ENCODE measurements around the gene TMEM132E.

Gene TMEM132E

DNA sequence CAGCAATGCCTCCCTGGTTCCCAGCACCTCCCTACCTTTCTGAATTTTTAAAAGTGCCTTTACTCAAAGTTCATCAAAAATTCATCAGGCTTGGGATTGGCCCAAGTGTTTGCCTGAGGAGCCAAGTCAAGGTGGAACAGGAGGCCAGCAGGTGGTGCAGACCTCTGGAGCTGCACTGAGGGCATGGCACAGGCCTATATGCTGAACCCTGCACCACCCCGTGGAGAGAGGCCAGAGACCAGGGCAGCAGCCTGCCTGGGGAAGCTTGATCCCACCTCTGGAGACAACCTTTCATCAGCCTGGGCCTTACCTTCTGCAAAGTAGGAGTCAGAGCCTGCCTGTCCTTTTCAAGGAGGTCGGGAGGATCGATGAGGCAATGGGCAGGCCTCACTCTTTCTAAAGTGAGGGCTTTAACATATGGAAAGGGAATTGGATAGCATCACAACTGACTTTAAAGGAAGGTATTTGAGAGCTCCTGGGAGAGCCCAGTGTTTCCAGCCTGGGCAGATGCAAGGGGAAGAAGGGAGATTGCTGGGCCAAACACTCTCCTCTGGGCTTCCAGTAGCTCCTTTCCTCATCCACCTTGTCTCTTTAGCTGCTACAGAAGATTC, 31.8 kb upstream of the TMEM132E start:
- Histone ChIP-seq H3K27me3 (ENCODE audit: control insufficient read depth, insufficient read depth, low read length, poor library complexity, severe bottlenecking) (peaks cover 2% of the 10 kb centered on the region), H3K27ac (ENCODE audit: insufficient read depth, low read depth, low read length, poor library complexity, severe bottlenecking) (no peak overlapping the region), H3K36me3 (ENCODE audit: control insufficient read depth, insufficient read depth, low read length) (no peaks in the 10 kb centered on the region), H3K9me3 (ENCODE audit: control insufficient read depth, low read length) (no peaks in the 10 kb centered on the region), H3K4me3 (ENCODE audit: insufficient read depth, low read depth, low read length) (no peak overlapping the region), H3K4me1 (ENCODE audit: control insufficient read depth, insufficient read depth, low read length) (no peaks in the 10 kb centered on the region)
- 38 to 51% methylated on average over 3 of the region's 3 CpGs for WGBS, 2 experiments

DNA sequence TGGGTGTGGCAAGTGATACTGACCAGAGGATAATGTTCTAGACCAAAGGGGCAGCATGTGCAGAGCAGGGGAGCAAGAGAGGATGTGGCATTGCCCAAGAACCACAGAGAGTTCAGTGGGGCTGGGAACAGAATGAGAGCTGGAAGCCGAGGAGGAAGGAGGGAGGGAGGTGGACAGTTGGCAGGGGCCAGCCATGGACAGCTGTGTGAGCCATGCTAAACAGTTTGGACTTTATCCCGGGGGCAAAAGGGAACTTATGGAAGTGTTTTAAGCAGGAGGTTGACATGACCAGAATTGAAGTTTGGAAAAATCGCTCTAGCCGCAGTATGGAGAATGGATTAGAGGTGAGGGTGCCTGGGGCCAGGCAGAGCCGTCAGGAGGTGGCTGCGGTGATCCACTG, 29.4 kb upstream of the TMEM132E start:
- no peaks in the 10 kb centered on the region for H3K9me3 ChIP-seq (ENCODE audit: control insufficient read depth, low read length)
- H3K4me3 ChIP-seq (ENCODE audit: insufficient read depth, low read depth, low read length): no peak overlapping the region
- WGBS, 2 experiments: 86 to 91% methylated on average over 6 of the region's 6 CpGs
- no peaks in the 10 kb centered on the region for H3K36me3 ChIP-seq (ENCODE audit: control insufficient read depth, insufficient read depth, low read length)
- H3K4me1 ChIP-seq (ENCODE audit: control insufficient read depth, insufficient read depth, low read length): peaks cover 8% of the 10 kb centered on the region
- H3K27me3 ChIP-seq (ENCODE audit: control insufficient read depth, insufficient read depth, low read length, poor library complexity, severe bottlenecking): no peaks in the 10 kb centered on the region
- H3K27ac ChIP-seq (ENCODE audit: insufficient read depth, low read depth, low read length, poor library complexity, severe bottlenecking): no peak overlapping the region

DNA sequence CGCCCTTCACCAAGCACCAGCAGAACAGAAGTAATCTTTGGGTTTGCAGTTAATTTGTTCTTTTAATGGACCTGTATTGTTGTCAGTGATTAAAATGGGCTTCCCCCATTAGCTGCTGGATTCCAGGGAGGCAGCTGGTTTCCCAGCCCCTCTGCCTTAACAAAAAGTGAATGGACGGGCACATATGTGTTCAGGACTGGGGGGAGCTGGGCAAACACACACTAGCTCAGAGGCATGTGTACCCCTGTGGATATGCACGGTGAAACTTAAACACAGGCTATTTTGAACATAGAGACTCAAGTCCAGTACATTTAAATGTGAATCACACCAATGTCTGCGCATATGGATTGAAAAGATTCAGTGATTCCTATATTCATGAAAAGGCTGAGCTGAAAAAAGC, 25.5 kb upstream of the TMEM132E start:
- H3K27me3 ChIP-seq (ENCODE audit: control insufficient read depth, insufficient read depth, low read length, poor library complexity, severe bottlenecking): no peaks in the 10 kb centered on the region
- no peak overlapping the region for H3K27ac ChIP-seq (ENCODE audit: insufficient read depth, low read depth, low read length, poor library complexity, severe bottlenecking)
- no peak overlapping the region for H3K4me3 ChIP-seq (ENCODE audit: insufficient read depth, low read depth, low read length)
- 83 to 85% methylated on average over 4 of the region's 4 CpGs for WGBS, 2 experiments
- no peaks in the 10 kb centered on the region for H3K9me3 ChIP-seq (ENCODE audit: control insufficient read depth, low read length)
- H3K4me1 ChIP-seq (ENCODE audit: control insufficient read depth, insufficient read depth, low read length): peaks cover 8% of the 10 kb centered on the region
- no peaks in the 10 kb centered on the region for H3K36me3 ChIP-seq (ENCODE audit: control insufficient read depth, insufficient read depth, low read length)

DNA sequence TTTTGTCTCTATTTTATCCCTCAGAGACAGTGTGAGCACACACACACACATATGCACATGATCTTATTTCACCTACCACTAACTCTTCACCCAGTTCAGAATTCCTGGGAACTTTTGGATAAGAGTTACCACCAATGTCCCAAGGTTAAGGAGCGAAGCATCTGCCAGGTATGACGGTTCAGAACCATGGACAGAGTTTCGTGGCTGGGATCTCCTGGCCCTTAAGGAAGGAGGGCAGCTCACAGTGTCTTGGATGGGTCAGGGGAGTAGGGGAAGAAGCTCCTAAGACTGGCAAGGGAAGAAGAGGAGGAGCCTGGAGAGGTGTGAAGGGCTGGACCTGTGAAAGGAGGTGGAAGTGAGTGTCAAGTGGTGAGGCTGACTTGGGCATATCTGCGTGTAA, 23.0 kb upstream of the TMEM132E start:
- Histone ChIP-seq H3K27ac (ENCODE audit: insufficient read depth, low read depth, low read length, poor library complexity, severe bottlenecking) (no peak overlapping the region), H3K9me3 (ENCODE audit: control insufficient read depth, low read length) (no peaks in the 10 kb centered on the region), H3K36me3 (ENCODE audit: control insufficient read depth, insufficient read depth, low read length) (no peaks in the 10 kb centered on the region), H3K27me3 (ENCODE audit: control insufficient read depth, insufficient read depth, low read length, poor library complexity, severe bottlenecking) (peaks cover 5% of the 10 kb centered on the region), H3K4me1 (ENCODE audit: control insufficient read depth, insufficient read depth, low read length) (peaks cover 8% of the 10 kb centered on the region), H3K4me3 (ENCODE audit: insufficient read depth, low read depth, low read length) (no peak overlapping the region)
- WGBS, 2 experiments: 17 to 23% methylated on average over 4 of the region's 4 CpGs

GRCh38 chr17:34556931-34557330, 22.5 kb upstream of the TMEM132E start:
- Histone ChIP-seq H3K27me3 (ENCODE audit: control insufficient read depth, insufficient read depth, low read length, poor library complexity, severe bottlenecking) (peaks cover 7% of the 10 kb centered on the region), H3K4me1 (ENCODE audit: control insufficient read depth, insufficient read depth, low read length) (peaks cover 8% of the 10 kb centered on the region), H3K27ac (ENCODE audit: insufficient read depth, low read depth, low read length, poor library complexity, severe bottlenecking) (no peak overlapping the region), H3K4me3 (ENCODE audit: insufficient read depth, low read depth, low read length) (no peak overlapping the region), H3K9me3 (ENCODE audit: control insufficient read depth, low read length) (no peaks in the 10 kb centered on the region), H3K36me3 (ENCODE audit: control insufficient read depth, insufficient read depth, low read length) (no peaks in the 10 kb centered on the region)
- WGBS, 2 experiments: 87 to 89% methylated on average over 2 of the region's 2 CpGs

DNA sequence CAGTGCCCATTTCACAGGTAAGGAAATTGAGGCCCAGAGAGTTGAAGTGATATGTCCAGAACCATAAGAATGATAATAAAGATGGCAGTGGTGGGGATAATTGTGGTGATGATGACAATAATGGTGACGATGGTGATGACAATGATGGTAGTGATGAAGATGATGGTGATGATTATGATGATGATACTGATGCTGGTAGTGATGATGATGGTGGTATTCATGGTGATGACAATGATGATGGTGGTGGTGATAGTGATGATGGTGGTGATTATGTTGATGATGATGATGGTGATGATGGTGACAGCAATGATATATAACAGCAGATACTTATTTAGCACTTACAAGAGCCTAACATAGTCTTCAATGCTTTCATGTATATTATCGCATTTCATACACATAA, 18.1 kb upstream of the TMEM132E start:
- H3K9me3 ChIP-seq (ENCODE audit: control insufficient read depth, low read length): no peaks in the 10 kb centered on the region
- H3K36me3 ChIP-seq (ENCODE audit: control insufficient read depth, insufficient read depth, low read length): no peaks in the 10 kb centered on the region
- H3K27ac ChIP-seq (ENCODE audit: insufficient read depth, low read depth, low read length, poor library complexity, severe bottlenecking): no peak overlapping the region
- no peak overlapping the region for H3K4me3 ChIP-seq (ENCODE audit: insufficient read depth, low read depth, low read length)
- H3K27me3 ChIP-seq (ENCODE audit: control insufficient read depth, insufficient read depth, low read length, poor library complexity, severe bottlenecking): peaks cover 30% of the 10 kb centered on the region
- H3K4me1 ChIP-seq (ENCODE audit: control insufficient read depth, insufficient read depth, low read length): no peaks in the 10 kb centered on the region
- 89 to 91% methylated on average over 2 of the region's 2 CpGs for WGBS, 2 experiments

DNA sequence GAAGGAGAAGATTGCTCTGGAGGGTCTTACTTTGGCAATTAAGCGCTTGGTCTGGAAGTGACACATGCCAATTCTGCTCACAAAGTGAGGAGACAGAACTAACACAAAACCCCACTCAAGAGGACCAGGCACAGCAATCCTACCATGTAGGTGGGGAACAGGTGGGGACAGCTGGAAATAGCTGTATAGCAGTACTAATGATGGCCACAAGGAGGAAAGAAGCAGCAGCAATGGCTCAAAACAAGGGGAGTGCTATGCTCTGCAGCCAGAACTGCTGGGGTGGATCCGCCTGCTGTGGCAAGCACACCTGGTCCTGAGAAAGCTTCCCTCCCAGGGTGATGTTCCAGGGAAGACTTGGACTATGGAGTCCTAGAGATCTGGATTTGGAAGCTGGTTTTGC, 17.0 kb upstream of the TMEM132E start:
- Histone ChIP-seq H3K27me3 (ENCODE audit: control insufficient read depth, insufficient read depth, low read length, poor library complexity, severe bottlenecking) (peaks cover 33% of the 10 kb centered on the region), H3K4me3 (ENCODE audit: insufficient read depth, low read depth, low read length) (no peak overlapping the region), H3K4me1 (ENCODE audit: control insufficient read depth, insufficient read depth, low read length) (peaks cover 4% of the 10 kb centered on the region), H3K9me3 (ENCODE audit: control insufficient read depth, low read length) (no peaks in the 10 kb centered on the region), H3K36me3 (ENCODE audit: control insufficient read depth, insufficient read depth, low read length) (no peaks in the 10 kb centered on the region), H3K27ac (ENCODE audit: insufficient read depth, low read depth, low read length, poor library complexity, severe bottlenecking) (no peak overlapping the region)
- 55 to 63% methylated on average over 2 of the region's 2 CpGs for WGBS, 2 experiments

DNA sequence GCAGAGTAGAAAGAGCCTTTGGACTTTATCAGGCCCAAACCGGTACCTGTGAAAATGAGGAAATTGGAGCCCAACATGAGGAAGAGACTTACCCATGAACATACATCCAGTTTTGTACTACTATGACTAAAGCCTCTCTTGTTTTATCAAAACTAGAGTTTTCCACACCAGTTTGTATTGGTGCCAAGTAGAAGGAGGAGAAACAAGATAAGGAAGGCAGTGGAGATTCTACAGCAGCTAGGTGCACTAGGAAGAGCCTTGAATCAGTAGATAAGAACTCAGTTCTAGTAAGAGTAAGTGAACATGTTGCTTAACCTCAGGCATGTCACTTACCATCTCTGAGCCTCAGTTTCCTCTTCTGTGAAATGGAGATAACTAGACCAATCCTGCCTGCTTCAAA, 13.7 kb upstream of the TMEM132E start:
- peaks cover 31% of the 10 kb centered on the region for H3K27me3 ChIP-seq (ENCODE audit: control insufficient read depth, insufficient read depth, low read length, poor library complexity, severe bottlenecking)
- 84 to 100% methylated on average over 1 of the region's 1 CpG for WGBS, 2 experiments

DNA sequence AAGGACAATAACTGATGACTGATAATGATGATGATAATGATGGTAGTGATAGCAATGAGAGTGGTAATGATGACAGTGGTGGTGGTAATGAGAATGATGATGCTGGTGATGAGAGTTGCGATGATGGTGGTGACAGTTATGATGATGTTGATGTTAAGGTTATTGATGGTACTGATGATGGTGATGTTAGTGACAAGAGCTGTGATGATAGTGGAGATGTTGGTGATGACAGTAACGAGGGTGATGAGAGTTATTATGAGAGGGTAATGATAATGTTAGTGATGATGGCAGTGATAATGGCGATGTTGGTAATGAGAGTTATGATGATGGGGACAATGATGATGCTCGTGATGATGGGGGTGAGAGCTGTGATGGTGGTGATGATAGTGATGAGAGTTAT, 13.2 kb upstream of the TMEM132E start:
- Histone ChIP-seq H3K36me3 (ENCODE audit: control insufficient read depth, insufficient read depth, low read length) (no peaks in the 10 kb centered on the region), H3K9me3 (ENCODE audit: control insufficient read depth, low read length) (no peaks in the 10 kb centered on the region), H3K27me3 (ENCODE audit: control insufficient read depth, insufficient read depth, low read length, poor library complexity, severe bottlenecking) (peaks cover 32% of the 10 kb centered on the region), H3K27ac (ENCODE audit: insufficient read depth, low read depth, low read length, poor library complexity, severe bottlenecking) (no peak overlapping the region), H3K4me3 (ENCODE audit: insufficient read depth, low read depth, low read length) (no peak overlapping the region), H3K4me1 (ENCODE audit: control insufficient read depth, insufficient read depth, low read length) (peaks cover 12% of the 10 kb centered on the region)
- WGBS, 2 experiments: 90 to 93% methylated on average over 4 of the region's 4 CpGs

More for the DNA sequence above, 13.7 kb upstream of the TMEM132E start:
- H3K4me3 ChIP-seq (ENCODE audit: insufficient read depth, low read depth, low read length): no peak overlapping the region
- H3K36me3 ChIP-seq (ENCODE audit: control insufficient read depth, insufficient read depth, low read length): no peaks in the 10 kb centered on the region
- no peaks in the 10 kb centered on the region for H3K9me3 ChIP-seq (ENCODE audit: control insufficient read depth, low read length)
- peaks cover 9% of the 10 kb centered on the region for H3K4me1 ChIP-seq (ENCODE audit: control insufficient read depth, insufficient read depth, low read length)
- no peak overlapping the region for H3K27ac ChIP-seq (ENCODE audit: insufficient read depth, low read depth, low read length, poor library complexity, severe bottlenecking)

GRCh38 chr17:34566873-34567272, 12.5 kb upstream of the TMEM132E start:
- H3K4me3 ChIP-seq (ENCODE audit: insufficient read depth, low read depth, low read length): no peak overlapping the region
- H3K27me3 ChIP-seq (ENCODE audit: control insufficient read depth, insufficient read depth, low read length, poor library complexity, severe bottlenecking): peaks cover 30% of the 10 kb centered on the region
- H3K9me3 ChIP-seq (ENCODE audit: control insufficient read depth, low read length): no peaks in the 10 kb centered on the region
- peaks cover 12% of the 10 kb centered on the region for H3K4me1 ChIP-seq (ENCODE audit: control insufficient read depth, insufficient read depth, low read length)
- 90 to 95% methylated on average over 2 of the region's 2 CpGs for WGBS, 2 experiments
- no peaks in the 10 kb centered on the region for H3K36me3 ChIP-seq (ENCODE audit: control insufficient read depth, insufficient read depth, low read length)
- H3K27ac ChIP-seq (ENCODE audit: insufficient read depth, low read depth, low read length, poor library complexity, severe bottlenecking): no peak overlapping the region
